Nephron (organoid): Measurements from ENCODE around the gene WNK4.

Source experiments
- H3K27ac Mint-ChIP-seq, 3 experiments: 2 replicates each; pipeline ENCODE4 v1.8.0; 2020; ENCODE audit warnings: mixed read lengths in 3 of 3, mild to moderate bottlenecking in 2 of 3, moderate library complexity in 1 of 3
- H3K27me3 Mint-ChIP-seq: 2 replicates; pipeline ENCODE4 v1.8.0; 2021; ENCODE audit warnings: low read depth, mild to moderate bottlenecking, moderate library complexity, mixed read lengths
- H3K36me3 Mint-ChIP-seq: 2 replicates; pipeline ENCODE4 v1.8.0; 2020; ENCODE audit warnings: low read depth, mixed read lengths
- H3K4me1 Mint-ChIP-seq: 2 replicates; pipeline ENCODE4 v1.8.0; 2020; ENCODE audit warnings: mixed read lengths
- H3K4me3 Mint-ChIP-seq, 3 experiments: 2 replicates each; pipeline ENCODE4 v1.8.0; 2020; ENCODE audit warnings: mild to moderate bottlenecking in 3 of 3, mixed read lengths in 3 of 3, moderate library complexity in 2 of 3
- H3K9me3 Mint-ChIP-seq: 2 replicates; pipeline ENCODE4 v1.8.0; 2020; ENCODE audit warnings: mixed read lengths
- CTCF ChIP-seq, 3 experiments: fragments of 200-600 bp; sonication (generic); IDR thresholded peaks; one replicate each; pipeline ENCODE4 v1.5.0; 2021; ENCODE audit warnings: antibody characterized with exemption in 3 of 3; ENCODE audit not compliant: unreplicated experiment in 3 of 3

The WNK4 gene

DNA sequence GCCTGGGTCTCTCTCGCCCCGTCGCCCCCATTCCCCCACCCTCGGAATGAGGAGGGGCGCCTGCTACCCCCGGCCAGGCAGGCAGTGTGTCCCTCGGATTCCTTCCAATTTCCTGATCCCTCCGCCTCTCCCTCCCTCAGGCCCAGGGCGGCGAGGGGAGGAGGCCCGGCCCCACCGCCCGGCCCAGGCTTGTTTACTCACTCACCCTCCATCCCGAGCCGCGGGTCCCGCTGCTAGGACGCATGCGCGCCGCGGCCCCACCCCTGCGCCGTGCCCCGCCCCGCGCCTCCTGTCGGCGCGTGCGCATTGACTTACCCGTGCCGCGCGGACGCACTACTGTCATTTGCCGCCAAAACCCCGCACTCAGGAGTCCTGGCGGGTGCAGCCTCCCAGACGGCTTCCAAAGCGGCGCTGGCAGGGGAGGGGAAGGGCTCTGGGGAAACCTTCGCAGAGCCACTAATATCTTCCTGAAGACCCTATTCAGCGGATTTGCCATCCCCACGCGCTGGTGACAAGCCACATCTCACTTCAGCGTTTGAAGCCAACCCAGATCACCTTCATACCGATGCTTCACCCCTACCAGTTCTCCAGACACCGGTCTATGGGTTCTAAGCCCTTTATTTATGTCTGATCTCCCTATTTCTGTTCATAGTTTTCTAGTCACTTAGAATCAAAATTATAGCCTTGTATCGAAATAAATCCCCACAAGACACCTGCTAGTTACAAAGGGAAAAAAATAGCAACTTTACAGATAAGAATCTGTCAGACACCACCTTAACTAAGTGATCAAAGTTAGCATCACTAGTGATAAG is 35.4 kb upstream of the WNK4 start, which contains the start of gene EZH1:
Gene EZH1, minus strand, starts transcription at position 235 of the 812 bp plus-strand sequence. CDS start 16,099 bp downstream, outside the sequence.
- Mint-ChIP-seq H3K4me3 (peak within 1 kb of the TSS; percentile 88 to 97 (median 97)), H3K4me1 (peaks cover 28% of the 10 kb centered on the region), H3K36me3 (no peaks in the 10 kb centered on the region), H3K9me3 (no peaks in the 10 kb centered on the region), H3K27me3 (no peaks in the 10 kb centered on the region), H3K27ac (peak within 1 kb of the TSS; percentile 84 to 94 (median 92))
- no peak for TF ChIP-seq CTCF (IDR thresholded peaks at IDR 0.05; ENCODE audit: unreplicated experiment in 3 of 3)

DNA sequence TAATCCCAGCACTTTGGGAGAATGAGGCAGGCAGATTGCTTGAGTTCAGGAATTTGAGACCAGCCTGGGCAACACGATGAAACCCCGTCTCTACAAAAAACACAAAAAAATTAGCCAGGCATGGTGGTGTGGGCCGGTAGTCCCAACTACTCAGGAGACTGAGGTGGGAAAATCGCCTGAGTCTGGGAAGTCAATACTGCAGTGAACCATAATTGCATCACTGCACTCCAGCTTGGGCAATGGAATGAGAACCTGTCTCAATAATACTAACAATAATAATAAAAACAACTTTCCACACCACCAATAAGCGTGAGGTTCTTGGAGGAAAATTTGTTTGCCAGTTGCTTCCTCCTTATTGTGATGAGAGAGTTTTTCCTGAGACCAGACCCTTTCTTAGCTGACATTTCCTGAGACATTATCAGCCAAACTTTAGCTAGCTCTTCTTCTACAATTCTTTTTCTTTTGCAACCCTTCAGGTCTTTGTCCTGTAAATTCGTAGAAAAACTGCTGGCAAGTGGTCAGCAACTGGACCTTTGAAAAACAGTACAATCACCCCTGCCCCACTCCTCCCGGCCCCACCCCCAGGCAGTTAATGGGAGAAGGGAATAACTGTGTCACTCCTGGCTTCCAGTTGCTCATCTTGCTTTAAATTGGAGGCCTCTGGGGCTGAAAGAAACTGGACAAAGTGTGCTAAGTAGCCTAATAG is 32.1 kb upstream of the WNK4 start:
- Mint-ChIP-seq H3K27me3 (no peaks in the 10 kb centered on the region), H3K9me3 (no peaks in the 10 kb centered on the region), H3K4me1 (peaks cover 34% of the 10 kb centered on the region), H3K27ac (peak overlapping the region; percentile 1 to 86 (median 60)), H3K4me3 (peak overlapping the region in 1 of 3 experiments; percentile 31), H3K36me3 (no peaks in the 10 kb centered on the region)
- no peak for TF ChIP-seq CTCF (IDR thresholded peaks at IDR 0.05; ENCODE audit: unreplicated experiment in 3 of 3)

- H3K4me1 Mint-ChIP-seq: peaks cover 28% of the 10 kb centered on the region
- peaks cover 5% of the 10 kb centered on the region for H3K27me3 Mint-ChIP-seq
- no peaks in the 10 kb centered on the region for H3K9me3 Mint-ChIP-seq
- peak overlapping the region in 2 of 3 experiments; percentile 6 to 31 for H3K4me3 Mint-ChIP-seq
- TF ChIP-seq CTCF (IDR thresholded peaks at IDR 0.05; ENCODE audit: unreplicated experiment in 3 of 3): no peak
- H3K27ac Mint-ChIP-seq: peak overlapping the region; percentile 37 to 86 (median 60)
- H3K36me3 Mint-ChIP-seq: no peaks in the 10 kb centered on the region
Measured at GRCh38 chr17:42748908-42749798, 31.3 kb upstream of the WNK4 start.

DNA sequence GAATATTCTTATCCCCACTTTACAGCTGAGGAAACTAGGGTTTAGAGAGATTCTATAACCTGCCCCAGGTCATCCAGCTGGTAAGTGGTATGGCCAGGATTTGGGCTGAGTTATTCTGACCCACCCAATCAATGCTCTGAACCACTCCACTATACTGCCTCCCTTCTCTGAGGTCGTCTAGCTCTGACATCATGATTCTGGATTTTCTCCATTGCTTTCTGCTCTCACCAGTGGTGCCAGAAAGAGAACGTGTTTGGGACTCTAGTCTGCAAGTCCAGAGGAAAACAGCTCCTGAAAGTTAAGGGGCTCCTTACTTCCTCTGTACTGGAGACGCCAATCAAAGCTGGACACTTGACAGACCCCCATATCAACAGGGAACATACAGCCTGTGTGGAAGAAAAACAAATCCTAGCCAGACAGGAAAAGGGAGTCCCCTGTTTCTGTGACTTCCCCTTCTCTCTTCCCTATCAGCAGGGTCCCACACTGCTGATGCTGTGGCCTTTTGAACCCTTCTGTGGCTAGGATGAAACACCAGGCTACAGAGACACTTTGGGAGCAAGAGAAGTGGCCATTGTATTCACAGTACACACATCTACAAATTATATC is 29.6 kb upstream of the WNK4 start:
- H3K36me3 Mint-ChIP-seq: no peaks in the 10 kb centered on the region

More for the DNA sequence above, 29.6 kb upstream of the WNK4 start:
- Mint-ChIP-seq H3K4me1 (peaks cover 22% of the 10 kb centered on the region), H3K27ac (peak overlapping the region; percentile 35 to 80 (median 78)), H3K4me3 (no peak overlapping the region), H3K9me3 (no peaks in the 10 kb centered on the region), H3K27me3 (peaks cover 5% of the 10 kb centered on the region)
- TF ChIP-seq CTCF (IDR thresholded peaks at IDR 0.05; ENCODE audit: unreplicated experiment in 3 of 3): no peak
